ENCODE results near the gene HRH3.

DNA sequence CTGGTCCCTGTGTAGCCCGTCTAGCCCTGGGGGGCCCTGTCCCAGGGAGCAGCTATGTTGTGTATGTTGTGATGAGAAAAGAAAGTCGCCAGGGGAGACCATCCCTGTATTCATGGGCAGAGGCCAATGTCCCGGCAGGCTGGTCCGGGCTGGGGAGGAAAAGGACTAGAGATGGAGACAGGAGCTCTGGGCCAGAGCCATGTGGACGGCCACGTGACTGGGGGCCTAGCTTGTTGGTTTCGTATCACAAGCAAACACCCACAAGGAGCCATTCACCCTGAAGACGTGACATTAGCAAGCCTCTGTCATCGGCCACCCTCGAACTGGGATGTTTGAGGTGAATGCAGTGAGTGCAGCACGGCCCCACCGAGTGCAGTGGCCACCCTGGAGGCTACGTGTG lies 2.9 kb upstream of the HRH3 start:
- TF ChIP-seq, protein P1, sequence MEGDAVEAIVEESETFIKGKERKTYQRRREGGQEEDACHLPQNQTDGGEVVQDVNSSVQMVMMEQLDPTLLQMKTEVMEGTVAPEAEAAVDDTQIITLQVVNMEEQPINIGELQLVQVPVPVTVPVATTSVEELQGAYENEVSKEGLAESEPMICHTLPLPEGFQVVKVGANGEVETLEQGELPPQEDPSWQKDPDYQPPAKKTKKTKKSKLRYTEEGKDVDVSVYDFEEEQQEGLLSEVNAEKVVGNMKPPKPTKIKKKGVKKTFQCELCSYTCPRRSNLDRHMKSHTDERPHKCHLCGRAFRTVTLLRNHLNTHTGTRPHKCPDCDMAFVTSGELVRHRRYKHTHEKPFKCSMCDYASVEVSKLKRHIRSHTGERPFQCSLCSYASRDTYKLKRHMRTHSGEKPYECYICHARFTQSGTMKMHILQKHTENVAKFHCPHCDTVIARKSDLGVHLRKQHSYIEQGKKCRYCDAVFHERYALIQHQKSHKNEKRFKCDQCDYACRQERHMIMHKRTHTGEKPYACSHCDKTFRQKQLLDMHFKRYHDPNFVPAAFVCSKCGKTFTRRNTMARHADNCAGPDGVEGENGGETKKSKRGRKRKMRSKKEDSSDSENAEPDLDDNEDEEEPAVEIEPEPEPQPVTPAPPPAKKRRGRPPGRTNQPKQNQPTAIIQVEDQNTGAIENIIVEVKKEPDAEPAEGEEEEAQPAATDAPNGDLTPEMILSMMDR (IDR thresholded peaks at IDR 0.05; ENCODE audit: poor library complexity, severe bottlenecking) = no peak
- TF ChIP-seq EZH2 (IDR thresholded peaks at IDR 0.05; ENCODE audit: borderline replicate concordance, insufficient read depth, low read length, poor library complexity, severe bottlenecking) (no peak), RAD21 (conservative IDR thresholded peaks at IDR 0.05) (no peak), POLR2AphosphoS5 (IDR thresholded peaks at IDR 0.05) (no peak), TAF1 (IDR thresholded peaks at IDR 0.05; ENCODE audit: low read depth) (no peak), EP300 (conservative IDR thresholded peaks at IDR 0.05; ENCODE audit: poor library complexity, severe bottlenecking) (no peak)
- TF ChIP-seq, protein P2, sequence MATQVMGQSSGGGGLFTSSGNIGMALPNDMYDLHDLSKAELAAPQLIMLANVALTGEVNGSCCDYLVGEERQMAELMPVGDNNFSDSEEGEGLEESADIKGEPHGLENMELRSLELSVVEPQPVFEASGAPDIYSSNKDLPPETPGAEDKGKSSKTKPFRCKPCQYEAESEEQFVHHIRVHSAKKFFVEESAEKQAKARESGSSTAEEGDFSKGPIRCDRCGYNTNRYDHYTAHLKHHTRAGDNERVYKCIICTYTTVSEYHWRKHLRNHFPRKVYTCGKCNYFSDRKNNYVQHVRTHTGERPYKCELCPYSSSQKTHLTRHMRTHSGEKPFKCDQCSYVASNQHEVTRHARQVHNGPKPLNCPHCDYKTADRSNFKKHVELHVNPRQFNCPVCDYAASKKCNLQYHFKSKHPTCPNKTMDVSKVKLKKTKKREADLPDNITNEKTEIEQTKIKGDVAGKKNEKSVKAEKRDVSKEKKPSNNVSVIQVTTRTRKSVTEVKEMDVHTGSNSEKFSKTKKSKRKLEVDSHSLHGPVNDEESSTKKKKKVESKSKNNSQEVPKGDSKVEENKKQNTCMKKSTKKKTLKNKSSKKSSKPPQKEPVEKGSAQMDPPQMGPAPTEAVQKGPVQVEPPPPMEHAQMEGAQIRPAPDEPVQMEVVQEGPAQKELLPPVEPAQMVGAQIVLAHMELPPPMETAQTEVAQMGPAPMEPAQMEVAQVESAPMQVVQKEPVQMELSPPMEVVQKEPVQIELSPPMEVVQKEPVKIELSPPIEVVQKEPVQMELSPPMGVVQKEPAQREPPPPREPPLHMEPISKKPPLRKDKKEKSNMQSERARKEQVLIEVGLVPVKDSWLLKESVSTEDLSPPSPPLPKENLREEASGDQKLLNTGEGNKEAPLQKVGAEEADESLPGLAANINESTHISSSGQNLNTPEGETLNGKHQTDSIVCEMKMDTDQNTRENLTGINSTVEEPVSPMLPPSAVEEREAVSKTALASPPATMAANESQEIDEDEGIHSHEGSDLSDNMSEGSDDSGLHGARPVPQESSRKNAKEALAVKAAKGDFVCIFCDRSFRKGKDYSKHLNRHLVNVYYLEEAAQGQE (IDR thresholded peaks at IDR 0.05; ENCODE audit: borderline replicate concordance) = no peak
